ENCODE results near the gene GPR171.
"Not testable (repeated sequence)": the region's sequence is repeated elsewhere in the genome, so short reads cannot be mapped to it uniquely, and the experiment has no call there.

GRCh38 chr3:151242006-151242405 is 39.0 kb upstream of the GPR171 start:
- TF ChIP-seq, protein P1, sequence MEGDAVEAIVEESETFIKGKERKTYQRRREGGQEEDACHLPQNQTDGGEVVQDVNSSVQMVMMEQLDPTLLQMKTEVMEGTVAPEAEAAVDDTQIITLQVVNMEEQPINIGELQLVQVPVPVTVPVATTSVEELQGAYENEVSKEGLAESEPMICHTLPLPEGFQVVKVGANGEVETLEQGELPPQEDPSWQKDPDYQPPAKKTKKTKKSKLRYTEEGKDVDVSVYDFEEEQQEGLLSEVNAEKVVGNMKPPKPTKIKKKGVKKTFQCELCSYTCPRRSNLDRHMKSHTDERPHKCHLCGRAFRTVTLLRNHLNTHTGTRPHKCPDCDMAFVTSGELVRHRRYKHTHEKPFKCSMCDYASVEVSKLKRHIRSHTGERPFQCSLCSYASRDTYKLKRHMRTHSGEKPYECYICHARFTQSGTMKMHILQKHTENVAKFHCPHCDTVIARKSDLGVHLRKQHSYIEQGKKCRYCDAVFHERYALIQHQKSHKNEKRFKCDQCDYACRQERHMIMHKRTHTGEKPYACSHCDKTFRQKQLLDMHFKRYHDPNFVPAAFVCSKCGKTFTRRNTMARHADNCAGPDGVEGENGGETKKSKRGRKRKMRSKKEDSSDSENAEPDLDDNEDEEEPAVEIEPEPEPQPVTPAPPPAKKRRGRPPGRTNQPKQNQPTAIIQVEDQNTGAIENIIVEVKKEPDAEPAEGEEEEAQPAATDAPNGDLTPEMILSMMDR (conservative IDR thresholded peaks at IDR 0.05; ENCODE audit: low read depth, low read length) = not testable (repeated sequence)
- not testable (repeated sequence) for TF ChIP-seq EZH2 (IDR thresholded peaks at IDR 0.05; ENCODE audit: low read length, unreplicated experiment)
